ENCODE results near the gene B3GNT2. TPM values are rescaled to one million over a fixed set of nuclear protein-coding genes. Genes with fewer than 3 reads are reported as not detected.

B3GNT2 gene
- total and polyA plus RNA-seq, 9 of the 15 experiments (the other 6 are each of a cell fraction or from before 2014, with no cell fraction given): 6.0 to 38.9 (median 25.0) TPM

DNA sequence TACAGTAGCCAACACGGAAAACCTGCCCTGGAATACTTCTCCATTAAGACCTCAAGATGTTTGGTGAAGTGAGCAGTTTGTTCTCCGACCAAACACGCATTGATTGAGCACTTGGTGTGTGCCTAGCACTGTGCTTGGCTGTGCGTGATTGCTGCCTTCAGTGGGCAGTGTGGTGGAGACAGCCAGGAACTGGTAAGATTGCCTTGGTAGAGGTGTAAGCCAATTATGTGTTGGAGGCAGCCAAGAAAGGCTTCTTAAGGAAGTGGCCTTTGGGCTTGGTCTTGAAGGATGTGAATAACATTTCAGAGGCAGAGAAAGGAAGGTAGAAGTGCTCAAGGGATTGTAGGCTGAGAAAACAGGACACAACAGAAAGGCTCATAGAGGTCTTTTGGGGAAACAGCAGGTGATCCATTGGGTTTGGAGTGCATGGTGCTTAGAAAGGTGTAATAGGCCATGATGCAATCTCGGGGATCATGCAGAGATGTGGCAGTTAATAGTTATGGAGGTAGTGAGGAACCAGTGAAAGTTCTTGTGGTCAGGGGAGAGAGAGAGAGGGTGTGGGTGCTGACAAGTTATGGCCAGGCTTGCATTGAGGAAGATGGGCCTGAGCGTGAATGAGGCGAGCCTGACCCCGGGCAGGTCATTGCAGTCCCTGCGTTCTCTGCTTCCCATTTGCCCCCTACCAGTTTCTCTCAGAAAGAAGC lies 6.3 kb downstream of the B3GNT2 start (continued):
- TF ChIP-seq, protein P1, sequence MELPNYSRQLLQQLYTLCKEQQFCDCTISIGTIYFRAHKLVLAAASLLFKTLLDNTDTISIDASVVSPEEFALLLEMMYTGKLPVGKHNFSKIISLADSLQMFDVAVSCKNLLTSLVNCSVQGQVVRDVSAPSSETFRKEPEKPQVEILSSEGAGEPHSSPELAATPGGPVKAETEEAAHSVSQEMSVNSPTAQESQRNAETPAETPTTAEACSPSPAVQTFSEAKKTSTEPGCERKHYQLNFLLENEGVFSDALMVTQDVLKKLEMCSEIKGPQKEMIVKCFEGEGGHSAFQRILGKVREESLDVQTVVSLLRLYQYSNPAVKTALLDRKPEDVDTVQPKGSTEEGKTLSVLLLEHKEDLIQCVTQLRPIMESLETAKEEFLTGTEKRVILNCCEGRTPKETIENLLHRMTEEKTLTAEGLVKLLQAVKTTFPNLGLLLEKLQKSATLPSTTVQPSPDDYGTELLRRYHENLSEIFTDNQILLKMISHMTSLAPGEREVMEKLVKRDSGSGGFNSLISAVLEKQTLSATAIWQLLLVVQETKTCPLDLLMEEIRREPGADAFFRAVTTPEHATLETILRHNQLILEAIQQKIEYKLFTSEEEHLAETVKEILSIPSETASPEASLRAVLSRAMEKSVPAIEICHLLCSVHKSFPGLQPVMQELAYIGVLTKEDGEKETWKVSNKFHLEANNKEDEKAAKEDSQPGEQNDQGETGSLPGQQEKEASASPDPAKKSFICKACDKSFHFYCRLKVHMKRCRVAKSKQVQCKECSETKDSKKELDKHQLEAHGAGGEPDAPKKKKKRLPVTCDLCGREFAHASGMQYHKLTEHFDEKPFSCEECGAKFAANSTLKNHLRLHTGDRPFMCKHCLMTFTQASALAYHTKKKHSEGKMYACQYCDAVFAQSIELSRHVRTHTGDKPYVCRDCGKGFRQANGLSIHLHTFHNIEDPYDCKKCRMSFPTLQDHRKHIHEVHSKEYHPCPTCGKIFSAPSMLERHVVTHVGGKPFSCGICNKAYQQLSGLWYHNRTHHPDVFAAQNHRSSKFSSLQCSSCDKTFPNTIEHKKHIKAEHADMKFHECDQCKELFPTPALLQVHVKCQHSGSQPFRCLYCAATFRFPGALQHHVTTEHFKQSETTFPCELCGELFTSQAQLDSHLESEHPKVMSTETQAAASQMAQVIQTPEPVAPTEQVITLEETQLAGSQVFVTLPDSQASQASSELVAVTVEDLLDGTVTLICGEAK (IDR thresholded peaks at IDR 0.05): no peak
- TF ChIP-seq, protein P1 (CRISPR knock-in tag; IDR thresholded peaks at IDR 0.05): no peak
- TF ChIP-seq MTA3 (IDR thresholded peaks at IDR 0.05; ENCODE audit: borderline replicate concordance) (no peak), ZNF384 (IDR thresholded peaks at IDR 0.05; ENCODE audit: low read depth, low read length) (no peak), SMC3 (conservative IDR thresholded peaks at IDR 0.05; ENCODE audit: insufficient read depth, low read depth, low read length) (no peak), CREM (IDR thresholded peaks at IDR 0.05; ENCODE audit: low read depth) (0 out of 2 replicates have a peak, but pooled peaks have one; percentile 24), FIP1L1 (IDR thresholded peaks at IDR 0.05; ENCODE audit: low read depth, low read length, poor library complexity, severe bottlenecking) (no peak), SMAD2 (IDR thresholded peaks at IDR 0.05; ENCODE audit: low read depth, low read length) (no peak), ZKSCAN8 (CRISPR knock-in tag; IDR thresholded peaks at IDR 0.05) (no peak)
- TF ChIP-seq, protein P2, sequence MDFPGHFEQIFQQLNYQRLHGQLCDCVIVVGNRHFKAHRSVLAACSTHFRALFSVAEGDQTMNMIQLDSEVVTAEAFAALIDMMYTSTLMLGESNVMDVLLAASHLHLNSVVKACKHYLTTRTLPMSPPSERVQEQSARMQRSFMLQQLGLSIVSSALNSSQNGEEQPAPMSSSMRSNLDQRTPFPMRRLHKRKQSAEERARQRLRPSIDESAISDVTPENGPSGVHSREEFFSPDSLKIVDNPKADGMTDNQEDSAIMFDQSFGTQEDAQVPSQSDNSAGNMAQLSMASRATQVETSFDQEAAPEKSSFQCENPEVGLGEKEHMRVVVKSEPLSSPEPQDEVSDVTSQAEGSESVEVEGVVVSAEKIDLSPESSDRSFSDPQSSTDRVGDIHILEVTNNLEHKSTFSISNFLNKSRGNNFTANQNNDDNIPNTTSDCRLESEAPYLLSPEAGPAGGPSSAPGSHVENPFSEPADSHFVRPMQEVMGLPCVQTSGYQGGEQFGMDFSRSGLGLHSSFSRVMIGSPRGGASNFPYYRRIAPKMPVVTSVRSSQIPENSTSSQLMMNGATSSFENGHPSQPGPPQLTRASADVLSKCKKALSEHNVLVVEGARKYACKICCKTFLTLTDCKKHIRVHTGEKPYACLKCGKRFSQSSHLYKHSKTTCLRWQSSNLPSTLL (IDR thresholded peaks at IDR 0.05): no peak
- TF ChIP-seq, protein P3, sequence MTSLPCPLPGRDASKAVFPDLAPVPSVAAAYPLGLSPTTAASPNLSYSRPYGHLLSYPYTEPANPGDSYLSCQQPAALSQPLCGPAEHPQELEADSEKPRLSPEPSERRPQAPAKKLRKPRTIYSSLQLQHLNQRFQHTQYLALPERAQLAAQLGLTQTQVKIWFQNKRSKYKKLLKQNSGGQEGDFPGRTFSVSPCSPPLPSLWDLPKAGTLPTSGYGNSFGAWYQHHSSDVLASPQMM (CRISPR knock-in tag; IDR thresholded peaks at IDR 0.05): no peak
- TF ChIP-seq, protein P4, sequence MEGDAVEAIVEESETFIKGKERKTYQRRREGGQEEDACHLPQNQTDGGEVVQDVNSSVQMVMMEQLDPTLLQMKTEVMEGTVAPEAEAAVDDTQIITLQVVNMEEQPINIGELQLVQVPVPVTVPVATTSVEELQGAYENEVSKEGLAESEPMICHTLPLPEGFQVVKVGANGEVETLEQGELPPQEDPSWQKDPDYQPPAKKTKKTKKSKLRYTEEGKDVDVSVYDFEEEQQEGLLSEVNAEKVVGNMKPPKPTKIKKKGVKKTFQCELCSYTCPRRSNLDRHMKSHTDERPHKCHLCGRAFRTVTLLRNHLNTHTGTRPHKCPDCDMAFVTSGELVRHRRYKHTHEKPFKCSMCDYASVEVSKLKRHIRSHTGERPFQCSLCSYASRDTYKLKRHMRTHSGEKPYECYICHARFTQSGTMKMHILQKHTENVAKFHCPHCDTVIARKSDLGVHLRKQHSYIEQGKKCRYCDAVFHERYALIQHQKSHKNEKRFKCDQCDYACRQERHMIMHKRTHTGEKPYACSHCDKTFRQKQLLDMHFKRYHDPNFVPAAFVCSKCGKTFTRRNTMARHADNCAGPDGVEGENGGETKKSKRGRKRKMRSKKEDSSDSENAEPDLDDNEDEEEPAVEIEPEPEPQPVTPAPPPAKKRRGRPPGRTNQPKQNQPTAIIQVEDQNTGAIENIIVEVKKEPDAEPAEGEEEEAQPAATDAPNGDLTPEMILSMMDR (IDR thresholded peaks at IDR 0.05 in 2 of 3, conservative IDR thresholded peaks at IDR 0.05 in 1 of 3; ENCODE audit: insufficient read depth in 2 of 3, low read depth in 1 of 3, low read length in 3 of 3): no peak
- TF ChIP-seq, protein P5, sequence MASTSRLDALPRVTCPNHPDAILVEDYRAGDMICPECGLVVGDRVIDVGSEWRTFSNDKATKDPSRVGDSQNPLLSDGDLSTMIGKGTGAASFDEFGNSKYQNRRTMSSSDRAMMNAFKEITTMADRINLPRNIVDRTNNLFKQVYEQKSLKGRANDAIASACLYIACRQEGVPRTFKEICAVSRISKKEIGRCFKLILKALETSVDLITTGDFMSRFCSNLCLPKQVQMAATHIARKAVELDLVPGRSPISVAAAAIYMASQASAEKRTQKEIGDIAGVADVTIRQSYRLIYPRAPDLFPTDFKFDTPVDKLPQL (IDR thresholded peaks at IDR 0.05; ENCODE audit: extremely low read depth, insufficient read length): no peak

Measured in K562 (cell line).